HG02973 (cell line): Measurements from ENCODE around the gene KLHL29.

ENCODE experiments used
- ATAC-seq: cut with Tn5 transposase; IDR thresholded peaks from one replicate; pipeline ENCODE4 v1.9.1; 2021; ENCODE audit warnings: moderate library complexity; ENCODE audit not compliant: unreplicated experiment

The KLHL29 gene

GRCh38 chr2:23488584-23488983 is 103.6 kb downstream of the KLHL29 start:
- ATAC-seq = no peak

DNA sequence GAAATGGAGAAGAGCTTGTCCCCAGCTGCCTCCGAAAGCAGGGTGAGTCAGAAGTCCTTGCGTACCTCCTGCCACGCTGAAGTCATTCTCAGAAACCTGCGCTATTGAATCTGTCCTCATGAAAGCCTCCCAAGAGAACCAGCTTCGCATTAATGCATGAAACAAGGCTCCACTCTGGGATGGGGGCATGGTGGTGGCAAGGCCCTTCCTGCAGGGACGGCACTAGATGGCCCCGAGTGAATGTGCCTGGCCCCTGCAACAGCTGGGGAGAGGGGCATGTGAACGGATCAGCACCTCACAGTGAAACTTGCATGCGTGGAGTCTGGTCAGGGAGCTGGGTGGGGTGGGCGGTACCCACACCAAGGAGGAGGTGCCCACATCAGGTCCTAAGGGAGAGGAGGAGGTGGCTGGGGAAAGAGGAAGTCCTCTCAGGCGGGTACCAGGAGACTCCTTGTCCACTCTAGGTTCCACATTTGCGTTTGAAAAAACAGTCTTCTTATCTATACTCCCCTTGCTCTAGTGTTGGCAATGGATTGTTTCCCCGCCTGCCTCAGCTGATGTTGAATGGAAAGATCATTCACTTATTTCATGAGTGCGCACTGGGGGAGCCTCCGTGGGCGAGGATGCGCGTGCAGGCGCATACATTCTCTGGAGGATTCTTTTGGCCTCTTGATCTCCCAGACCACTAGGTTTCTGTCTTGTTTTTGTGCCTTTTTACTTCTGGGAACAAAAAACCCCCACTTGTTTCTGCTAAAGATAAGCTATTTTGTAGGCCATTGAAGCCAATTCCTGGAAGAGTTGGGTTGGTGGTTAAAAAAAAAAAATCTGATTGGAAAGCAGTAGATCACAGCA is 104.7 kb downstream of the KLHL29 start:
- ATAC-seq = no peak

DNA sequence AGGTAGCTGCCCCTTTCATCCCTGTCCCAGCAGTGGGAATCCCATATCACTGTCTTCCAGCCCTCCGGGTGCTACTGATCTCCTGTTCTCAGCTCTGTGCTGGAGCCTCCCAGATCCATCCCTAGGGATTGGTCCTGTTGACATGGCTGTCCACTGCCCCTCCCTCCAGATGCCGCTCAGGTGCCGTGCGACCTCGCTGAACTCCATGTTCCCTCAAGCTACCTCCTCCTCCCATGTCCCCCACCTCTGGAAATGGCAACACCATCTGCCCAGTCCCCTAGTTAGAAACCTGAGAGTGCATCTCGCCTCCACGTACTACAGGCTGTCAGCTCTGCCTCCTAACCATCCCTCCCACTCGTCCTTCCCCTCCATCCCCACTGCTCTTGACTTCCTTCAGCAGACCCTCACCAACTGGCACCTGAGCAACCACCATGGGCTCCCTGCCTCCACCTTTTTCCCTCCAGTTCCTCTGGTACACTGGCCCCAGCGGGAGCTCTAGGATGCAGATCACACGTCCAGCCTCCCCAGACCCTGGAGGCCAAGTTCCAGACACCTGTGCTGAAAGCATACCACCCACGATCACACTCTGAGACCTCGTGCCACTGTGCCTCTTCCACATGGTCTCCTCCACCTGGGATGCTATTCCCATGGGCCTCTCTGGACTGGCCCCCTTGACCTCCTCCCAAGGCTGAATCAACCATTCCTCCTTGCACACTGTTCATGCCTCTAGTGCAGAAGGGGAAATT is 106.8 kb downstream of the KLHL29 start:
- ATAC-seq = no peak

DNA sequence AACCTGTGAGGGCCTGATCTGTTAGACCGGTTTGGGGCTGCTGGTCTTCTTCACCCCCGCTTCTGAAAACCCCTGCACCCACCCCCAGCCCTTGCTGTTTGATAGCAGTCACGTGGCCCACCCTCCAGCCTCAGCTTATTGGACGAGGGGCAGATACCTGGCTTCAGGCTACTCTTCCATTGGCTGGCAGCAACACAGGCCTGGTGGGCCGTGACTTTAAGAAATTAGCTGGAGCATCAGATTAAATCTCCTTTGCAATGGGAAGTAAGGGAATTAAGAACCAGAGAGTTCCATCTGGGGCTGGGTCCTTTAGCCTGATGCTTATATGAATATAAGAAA is 107.3 kb downstream of the KLHL29 start:
- no peak for ATAC-seq

DNA sequence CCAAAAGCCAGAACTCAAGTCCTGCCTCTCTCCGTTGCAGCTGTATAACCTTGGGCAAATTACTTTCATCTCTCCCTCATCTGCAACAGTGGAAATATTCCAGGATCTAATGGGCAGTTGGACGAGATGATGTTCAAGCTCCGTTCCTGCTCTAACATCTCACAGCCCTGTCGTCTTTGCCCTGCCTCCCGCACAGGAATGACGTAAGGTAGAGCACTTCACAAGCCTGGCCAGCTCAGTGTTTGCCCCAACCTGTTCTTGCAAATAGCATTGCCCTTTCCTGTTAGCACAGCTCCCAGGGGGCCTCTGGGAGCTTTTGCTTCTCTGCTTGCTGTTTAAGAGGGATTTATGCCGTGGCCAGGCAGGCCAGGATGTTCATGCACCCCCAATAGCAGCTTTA is 107.9 kb downstream of the KLHL29 start:
- no peak for ATAC-seq

- ATAC-seq = no peak
Measured at GRCh38 chr2:23493846-23494245, 108.9 kb downstream of the KLHL29 start.

DNA sequence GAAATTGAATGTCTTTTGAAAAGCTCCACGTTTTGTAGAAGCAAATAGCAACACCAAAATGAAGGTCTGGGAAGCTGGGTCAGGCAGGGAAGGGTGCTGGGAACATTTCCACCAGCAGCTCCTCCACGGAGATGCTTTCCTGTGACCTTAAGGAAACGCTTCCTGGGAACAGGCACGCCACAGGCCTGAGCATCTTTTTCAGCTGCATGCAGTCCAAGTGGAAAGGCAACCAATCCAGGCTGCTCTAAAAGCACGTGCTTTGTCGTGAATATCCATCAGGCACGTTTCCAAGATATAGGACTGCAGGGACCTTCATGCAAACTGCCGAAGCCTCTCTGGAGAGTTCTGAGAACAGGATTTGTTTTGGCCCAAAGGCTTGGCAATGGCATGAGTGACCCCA is 109.3 kb downstream of the KLHL29 start:
- ATAC-seq = no peak

DNA sequence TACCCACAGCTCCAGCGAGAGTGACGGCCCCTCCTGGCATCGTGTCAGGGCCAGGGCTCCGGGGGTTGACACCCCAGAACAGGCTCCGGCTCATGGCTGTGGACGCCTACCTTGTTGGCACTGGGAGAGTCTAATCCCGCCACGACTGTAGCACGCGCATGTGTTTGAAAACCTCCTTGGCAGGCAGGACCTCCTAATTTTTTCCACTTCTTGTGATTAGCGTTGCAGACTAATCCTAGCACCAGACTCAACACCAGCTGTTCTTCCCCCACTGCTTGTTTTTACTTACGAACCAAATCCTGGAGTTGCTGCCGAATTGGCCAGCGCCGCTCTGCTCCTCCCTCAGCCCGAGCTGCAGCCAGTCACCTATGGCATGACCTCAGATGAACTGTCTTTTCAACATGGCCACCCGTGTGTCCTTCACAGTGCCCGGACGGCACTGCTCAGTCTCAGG is 110.7 kb downstream of the KLHL29 start:
- ATAC-seq = no peak

DNA sequence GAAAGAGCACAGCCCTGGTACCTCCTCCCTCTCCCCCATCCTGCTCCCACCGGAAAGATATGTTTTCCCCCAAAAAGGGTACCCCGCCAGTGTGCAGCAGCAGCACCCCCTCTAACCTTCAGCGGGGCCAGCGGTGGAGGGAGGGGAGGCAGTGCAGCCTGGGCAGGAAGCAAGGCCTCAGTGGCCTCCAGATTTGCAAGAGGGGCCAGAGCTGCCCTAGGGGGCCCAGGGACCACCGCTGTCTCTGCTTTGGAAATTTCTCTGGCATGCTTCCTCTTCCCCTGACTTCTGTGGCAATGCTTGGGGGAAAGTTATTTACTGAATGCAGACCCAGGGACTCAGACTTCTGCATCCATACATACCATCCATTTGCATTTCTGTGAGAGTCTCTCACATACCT is 111.5 kb downstream of the KLHL29 start:
- ATAC-seq = no peak

- ATAC-seq = no peak
Measured at GRCh38 chr2:23497063-23497462, 112.1 kb downstream of the KLHL29 start.

GRCh38 chr2:23497536-23497935 is 112.6 kb downstream of the KLHL29 start:
- no peak for ATAC-seq

- ATAC-seq = no peak
Measured at GRCh38 chr2:23498943-23499342, 114.0 kb downstream of the KLHL29 start.

DNA sequence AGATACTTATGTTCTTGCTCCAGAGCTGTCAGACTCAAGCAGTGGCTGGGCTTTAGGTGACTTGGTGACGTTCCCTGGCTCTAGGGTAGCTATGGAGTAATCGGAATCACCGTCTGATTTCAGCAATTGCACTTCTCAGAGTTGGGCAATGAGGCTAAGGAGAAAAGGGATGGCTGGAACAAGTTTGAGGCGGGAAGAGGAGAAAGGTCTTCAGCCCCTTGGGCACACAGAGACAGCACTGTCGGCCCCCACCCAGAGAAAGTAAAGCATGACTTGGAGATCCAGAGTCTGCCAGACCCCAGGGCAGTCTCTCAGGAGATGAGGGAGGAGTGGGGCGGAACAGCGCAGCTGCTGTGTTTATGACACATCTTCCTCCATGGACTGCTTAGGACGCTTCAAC is 114.5 kb downstream of the KLHL29 start:
- no peak for ATAC-seq

DNA sequence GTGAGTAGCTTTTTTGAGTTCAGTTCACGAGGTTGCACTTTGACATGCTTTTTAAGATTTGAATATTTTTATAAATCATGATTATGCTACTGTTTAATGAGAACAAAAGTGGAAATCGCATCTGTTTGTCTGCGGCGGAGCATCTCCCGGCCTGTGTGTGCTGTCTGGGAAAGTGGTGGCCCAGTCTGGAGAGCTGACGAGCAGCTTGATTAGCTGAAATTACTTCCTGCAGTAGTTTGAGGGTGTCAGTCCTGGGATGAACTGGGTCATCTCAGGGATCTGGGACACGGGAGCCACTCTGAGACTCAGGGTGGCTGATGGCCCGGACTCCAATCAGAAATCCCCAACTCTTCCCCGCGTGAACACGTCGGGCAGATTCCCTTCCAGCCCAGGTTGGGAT is 115.9 kb downstream of the KLHL29 start:
- no peak for ATAC-seq

DNA sequence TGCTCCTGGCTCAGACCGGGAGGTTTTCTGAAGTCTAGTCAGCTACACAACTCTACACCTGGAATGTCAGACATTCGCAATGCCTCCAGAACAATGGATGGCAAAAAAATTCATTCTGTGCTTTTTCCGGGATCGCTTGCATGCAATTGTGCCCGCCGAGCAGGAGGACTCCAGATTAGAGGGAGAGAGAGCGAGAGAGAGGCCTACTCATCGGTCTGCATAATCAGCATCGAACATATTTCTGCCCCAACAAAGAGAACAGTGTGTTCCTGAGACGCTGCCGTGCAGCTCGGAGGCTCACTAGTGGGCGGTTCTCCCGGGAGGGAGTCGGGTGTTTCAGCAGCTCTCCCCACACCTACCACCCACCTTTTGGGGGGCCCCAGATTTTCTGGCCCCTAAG is 117.1 kb downstream of the KLHL29 start:
- ATAC-seq = no peak

DNA sequence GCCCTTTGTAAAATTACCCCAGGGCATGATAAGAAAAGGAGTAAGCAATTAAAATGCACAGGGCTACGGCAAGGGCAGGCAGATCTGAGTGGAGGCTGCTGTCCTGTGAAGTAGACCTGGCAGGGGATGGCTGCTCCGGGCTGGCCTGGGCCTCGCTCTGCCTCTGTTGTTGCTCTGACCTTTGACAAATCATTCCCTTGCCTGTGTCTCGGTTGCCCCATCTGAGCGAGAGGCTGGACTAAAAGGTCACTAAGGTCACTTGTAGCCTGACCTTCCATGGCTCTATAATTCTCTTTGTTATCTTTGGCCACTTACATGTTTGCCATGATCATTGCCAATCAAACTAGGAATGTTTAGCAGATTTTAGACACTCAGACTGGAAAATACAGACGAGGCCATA is 118.1 kb downstream of the KLHL29 start:
- no peak for ATAC-seq

DNA sequence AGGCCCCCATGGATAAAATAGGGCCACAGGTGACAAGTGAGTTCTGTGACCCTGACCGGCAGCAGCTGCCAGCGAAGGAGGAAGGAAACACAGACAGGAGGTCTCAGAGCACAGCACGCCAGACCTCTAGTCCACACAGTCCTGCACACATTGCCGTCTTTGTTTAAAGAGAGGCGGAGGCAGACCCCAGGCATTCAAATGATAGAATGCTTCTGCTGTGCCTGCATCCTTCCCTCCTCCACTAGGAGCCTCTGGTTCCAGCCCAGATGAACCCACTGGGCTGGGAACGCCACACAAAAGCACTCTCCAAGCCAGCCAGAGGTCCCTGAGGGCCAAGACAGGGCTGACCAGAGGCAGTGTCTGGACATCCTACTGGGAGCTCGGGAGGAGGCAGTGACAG is 118.7 kb downstream of the KLHL29 start:
- ATAC-seq = no peak

- no peak for ATAC-seq
Measured at GRCh38 chr2:23504591-23504990, 119.6 kb downstream of the KLHL29 start.

DNA sequence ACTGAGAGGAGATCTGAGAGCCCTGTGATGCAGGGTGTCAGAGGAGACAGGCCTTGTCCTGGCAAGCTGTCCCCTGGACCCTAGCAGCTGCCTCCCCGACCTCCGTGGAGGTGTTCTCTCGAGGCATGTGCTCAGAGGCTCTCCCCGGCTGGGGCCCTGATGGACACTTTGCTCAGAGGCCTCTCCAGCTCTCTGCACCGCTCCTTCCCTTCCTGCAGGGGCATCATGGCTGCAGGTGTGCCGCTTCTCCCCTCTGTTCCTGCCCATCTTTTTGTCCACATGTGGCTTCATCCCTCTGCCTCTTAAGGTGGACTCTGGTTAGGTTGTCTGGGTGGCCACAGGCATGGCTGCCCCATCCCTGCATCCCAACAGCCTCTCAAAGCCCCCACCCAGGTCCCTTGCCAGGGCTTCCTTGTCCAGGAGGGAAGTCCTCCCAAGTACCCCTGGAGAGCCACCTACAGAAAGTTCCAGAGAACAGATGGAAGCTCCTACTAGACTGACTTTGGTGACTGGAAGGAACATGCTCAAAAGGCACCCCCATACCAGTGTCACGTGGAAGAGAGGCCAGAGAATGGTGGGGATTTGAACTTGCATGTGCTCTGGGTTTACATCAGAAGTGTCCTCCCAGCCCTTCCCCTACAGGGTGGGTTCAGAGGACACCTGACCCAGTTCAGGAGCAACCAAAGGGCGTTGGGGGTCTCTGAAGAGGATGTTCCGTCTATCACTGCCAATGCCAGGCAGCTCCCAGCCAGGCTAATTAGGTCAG is 120.4 kb downstream of the KLHL29 start:
- no peak for ATAC-seq

DNA sequence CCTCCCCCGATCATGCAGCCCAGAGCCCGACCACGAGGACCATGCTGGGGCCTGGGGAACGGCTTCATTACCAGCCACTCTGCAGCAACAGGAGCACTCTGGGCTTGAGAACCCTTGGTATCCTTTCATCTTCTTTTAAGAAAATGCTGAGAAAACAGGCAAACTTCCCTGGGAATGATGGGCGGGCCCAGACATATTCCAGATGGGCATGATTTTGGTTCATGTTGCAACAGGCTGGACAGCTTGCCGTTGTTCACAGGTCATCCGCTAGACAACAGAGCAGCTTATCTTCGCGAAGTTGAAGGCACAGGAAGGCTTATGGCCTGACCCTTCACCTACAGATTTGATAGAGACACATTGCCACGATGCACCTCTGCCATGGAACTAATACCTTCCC is 121.0 kb downstream of the KLHL29 start:
- ATAC-seq = no peak

DNA sequence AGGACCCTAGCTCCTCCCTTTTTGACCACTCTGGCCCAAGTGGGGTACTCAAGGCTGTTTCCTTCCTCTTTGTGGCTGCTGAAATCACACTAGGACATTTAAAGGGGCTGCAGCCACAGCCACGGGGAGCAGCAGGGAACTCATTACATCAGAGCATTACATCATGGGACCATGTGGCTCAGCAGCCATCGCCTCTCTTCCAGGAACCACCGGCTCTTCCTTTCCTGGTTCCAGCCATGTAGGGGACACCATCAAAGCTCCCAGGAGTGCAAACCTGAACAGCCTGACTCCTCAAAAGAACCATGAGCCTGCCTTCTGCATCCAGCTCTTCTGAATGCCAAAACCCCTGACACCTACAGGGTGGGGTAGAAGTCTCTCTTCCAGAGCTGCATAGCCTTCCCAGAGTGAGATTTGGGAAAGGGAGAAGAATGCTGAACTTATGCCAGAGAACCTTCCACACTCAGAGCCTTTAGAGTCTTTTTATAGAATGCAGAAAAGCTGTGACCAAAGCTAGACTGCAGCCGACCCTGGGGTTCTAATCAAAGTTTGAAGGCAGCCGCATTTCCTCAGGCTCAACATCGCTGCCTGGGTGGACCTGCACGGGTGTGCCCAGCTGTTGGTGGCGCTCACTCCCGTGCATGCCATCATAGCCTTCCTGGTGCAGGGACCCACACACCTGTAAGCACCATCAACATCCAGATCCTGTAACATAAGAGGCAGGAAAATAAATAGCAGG is 121.7 kb downstream of the KLHL29 start:
- ATAC-seq = no peak
